ENCODE data around the gene PTPRN2.

Gene PTPRN2

GRCh38 chr7:158125721-158126120 lies 461.9 kb downstream of the PTPRN2 start:
- Histone ChIP-seq H3K9me3 (ENCODE audit: low read length) (no peaks in the 10 kb centered on the region), H3K4me3 (ENCODE audit: low read depth in 1 of 2, low read length in 2 of 2) (peak overlapping the region in 1 of 2 donors; percentile 27), H3K36me3 (ENCODE audit: insufficient read depth, low read length) (no peaks in the 10 kb centered on the region), H3K9ac (ENCODE audit: low read length) (no peak overlapping the region), H3K27ac (ENCODE audit: low read depth, low read length) (no peak overlapping the region), H3K4me1 (ENCODE audit: insufficient read depth, low read length) (no peaks in the 10 kb centered on the region), H3K27me3 (ENCODE audit: control insufficient read depth in 1 of 2, insufficient read depth in 2 of 2, low read length in 2 of 2) (no peaks in the 10 kb centered on the region)

GRCh38 chr7:158125091-158125490 lies 462.5 kb downstream of the PTPRN2 start:
- Histone ChIP-seq H3K9me3 (ENCODE audit: low read length) (no peaks in the 10 kb centered on the region), H3K36me3 (ENCODE audit: insufficient read depth, low read length) (no peaks in the 10 kb centered on the region), H3K27ac (ENCODE audit: low read depth, low read length) (no peak overlapping the region), H3K27me3 (ENCODE audit: control insufficient read depth in 1 of 2, insufficient read depth in 2 of 2, low read length in 2 of 2) (no peaks in the 10 kb centered on the region), H3K4me1 (ENCODE audit: insufficient read depth, low read length) (no peaks in the 10 kb centered on the region), H3K4me3 (ENCODE audit: low read depth in 1 of 2, low read length in 2 of 2) (no peak overlapping the region), H3K9ac (ENCODE audit: low read length) (no peak overlapping the region)

GRCh38 chr7:158124671-158125079 lies 462.9 kb downstream of the PTPRN2 start:
- Histone ChIP-seq H3K27me3 (ENCODE audit: control insufficient read depth in 1 of 2, insufficient read depth in 2 of 2, low read length in 2 of 2) (no peaks in the 10 kb centered on the region), H3K27ac (ENCODE audit: low read depth, low read length) (no peak overlapping the region), H3K4me3 (ENCODE audit: low read depth in 1 of 2, low read length in 2 of 2) (no peak overlapping the region), H3K9ac (ENCODE audit: low read length) (no peak overlapping the region), H3K4me1 (ENCODE audit: insufficient read depth, low read length) (no peaks in the 10 kb centered on the region), H3K9me3 (ENCODE audit: low read length) (no peaks in the 10 kb centered on the region), H3K36me3 (ENCODE audit: insufficient read depth, low read length) (no peaks in the 10 kb centered on the region)

GRCh38 chr7:158123753-158124152 lies 463.9 kb downstream of the PTPRN2 start:
- no peak overlapping the region for H3K4me3 ChIP-seq (ENCODE audit: low read depth in 1 of 2, low read length in 2 of 2)
- H3K9me3 ChIP-seq (ENCODE audit: low read length): no peaks in the 10 kb centered on the region
- H3K36me3 ChIP-seq (ENCODE audit: insufficient read depth, low read length): no peaks in the 10 kb centered on the region
- no peak overlapping the region for H3K9ac ChIP-seq (ENCODE audit: low read length)
- H3K4me1 ChIP-seq (ENCODE audit: insufficient read depth, low read length): no peaks in the 10 kb centered on the region
- H3K27ac ChIP-seq (ENCODE audit: low read depth, low read length): no peak overlapping the region
- no peaks in the 10 kb centered on the region for H3K27me3 ChIP-seq (ENCODE audit: control insufficient read depth in 1 of 2, insufficient read depth in 2 of 2, low read length in 2 of 2)

- Histone ChIP-seq H3K36me3 (ENCODE audit: insufficient read depth, low read length) (no peaks in the 10 kb centered on the region), H3K27ac (ENCODE audit: low read depth, low read length) (no peak overlapping the region), H3K4me1 (ENCODE audit: insufficient read depth, low read length) (no peaks in the 10 kb centered on the region), H3K4me3 (ENCODE audit: low read depth in 1 of 2, low read length in 2 of 2) (no peak overlapping the region), H3K27me3 (ENCODE audit: control insufficient read depth in 1 of 2, insufficient read depth in 2 of 2, low read length in 2 of 2) (no peaks in the 10 kb centered on the region), H3K9me3 (ENCODE audit: low read length) (no peaks in the 10 kb centered on the region), H3K9ac (ENCODE audit: low read length) (no peak overlapping the region)
Measured at GRCh38 chr7:158123214-158123613, 464.4 kb downstream of the PTPRN2 start.

- H3K36me3 ChIP-seq (ENCODE audit: insufficient read depth, low read length): no peaks in the 10 kb centered on the region
- H3K27ac ChIP-seq (ENCODE audit: low read depth, low read length): no peak overlapping the region
- H3K27me3 ChIP-seq (ENCODE audit: control insufficient read depth in 1 of 2, insufficient read depth in 2 of 2, low read length in 2 of 2): no peaks in the 10 kb centered on the region
- H3K9me3 ChIP-seq (ENCODE audit: low read length): no peaks in the 10 kb centered on the region
- no peak overlapping the region for H3K4me3 ChIP-seq (ENCODE audit: low read depth in 1 of 2, low read length in 2 of 2)
- no peaks in the 10 kb centered on the region for H3K4me1 ChIP-seq (ENCODE audit: insufficient read depth, low read length)
- no peak overlapping the region for H3K9ac ChIP-seq (ENCODE audit: low read length)
Measured at GRCh38 chr7:158121441-158122045, 466.1 kb downstream of the PTPRN2 start.

- Histone ChIP-seq H3K9me3 (ENCODE audit: low read length) (no peaks in the 10 kb centered on the region), H3K36me3 (ENCODE audit: insufficient read depth, low read length) (no peaks in the 10 kb centered on the region), H3K4me3 (ENCODE audit: low read depth in 1 of 2, low read length in 2 of 2) (no peak overlapping the region), H3K4me1 (ENCODE audit: insufficient read depth, low read length) (no peaks in the 10 kb centered on the region), H3K27ac (ENCODE audit: low read depth, low read length) (no peak overlapping the region), H3K27me3 (ENCODE audit: control insufficient read depth in 1 of 2, insufficient read depth in 2 of 2, low read length in 2 of 2) (no peaks in the 10 kb centered on the region), H3K9ac (ENCODE audit: low read length) (no peak overlapping the region)
Measured at GRCh38 chr7:158120716-158121115, 466.9 kb downstream of the PTPRN2 start.

GRCh38 chr7:158120316-158120715 lies 467.3 kb downstream of the PTPRN2 start:
- Histone ChIP-seq H3K36me3 (ENCODE audit: insufficient read depth, low read length) (no peaks in the 10 kb centered on the region), H3K9me3 (ENCODE audit: low read length) (no peaks in the 10 kb centered on the region)

GRCh38 chr7:158117341-158118222 lies 470.0 kb downstream of the PTPRN2 start:
- no peak overlapping the region for H3K27ac ChIP-seq (ENCODE audit: low read depth, low read length)
- no peak overlapping the region for H3K9ac ChIP-seq (ENCODE audit: low read length)
- no peaks in the 10 kb centered on the region for H3K36me3 ChIP-seq (ENCODE audit: insufficient read depth, low read length)
- no peak overlapping the region for H3K4me3 ChIP-seq (ENCODE audit: low read depth in 1 of 2, low read length in 2 of 2)
- no peaks in the 10 kb centered on the region for H3K27me3 ChIP-seq (ENCODE audit: control insufficient read depth in 1 of 2, insufficient read depth in 2 of 2, low read length in 2 of 2)
- no peaks in the 10 kb centered on the region for H3K9me3 ChIP-seq (ENCODE audit: low read length)
- H3K4me1 ChIP-seq (ENCODE audit: insufficient read depth, low read length): no peaks in the 10 kb centered on the region

More at GRCh38 chr7:158120316-158120715, 467.3 kb downstream of the PTPRN2 start:
- H3K4me1 ChIP-seq (ENCODE audit: insufficient read depth, low read length): no peaks in the 10 kb centered on the region
- no peak overlapping the region for H3K27ac ChIP-seq (ENCODE audit: low read depth, low read length)
- H3K27me3 ChIP-seq (ENCODE audit: control insufficient read depth in 1 of 2, insufficient read depth in 2 of 2, low read length in 2 of 2): no peaks in the 10 kb centered on the region
- H3K9ac ChIP-seq (ENCODE audit: low read length): no peak overlapping the region
- H3K4me3 ChIP-seq (ENCODE audit: low read depth in 1 of 2, low read length in 2 of 2): no peak overlapping the region

- Histone ChIP-seq H3K36me3 (ENCODE audit: insufficient read depth, low read length) (no peaks in the 10 kb centered on the region), H3K9me3 (ENCODE audit: low read length) (no peaks in the 10 kb centered on the region), H3K27me3 (ENCODE audit: control insufficient read depth in 1 of 2, insufficient read depth in 2 of 2, low read length in 2 of 2) (no peaks in the 10 kb centered on the region), H3K4me3 (ENCODE audit: low read depth in 1 of 2, low read length in 2 of 2) (no peak overlapping the region), H3K9ac (ENCODE audit: low read length) (no peak overlapping the region), H3K27ac (ENCODE audit: low read depth, low read length) (no peak overlapping the region), H3K4me1 (ENCODE audit: insufficient read depth, low read length) (no peaks in the 10 kb centered on the region)
Measured at GRCh38 chr7:158116235-158116634, 471.4 kb downstream of the PTPRN2 start.

GRCh38 chr7:158114056-158114850 lies 473.4 kb downstream of the PTPRN2 start:
- Histone ChIP-seq H3K9me3 (ENCODE audit: low read length) (no peaks in the 10 kb centered on the region), H3K4me3 (ENCODE audit: low read depth in 1 of 2, low read length in 2 of 2) (no peak overlapping the region), H3K27ac (ENCODE audit: low read depth, low read length) (no peak overlapping the region), H3K27me3 (ENCODE audit: control insufficient read depth in 1 of 2, insufficient read depth in 2 of 2, low read length in 2 of 2) (no peaks in the 10 kb centered on the region), H3K4me1 (ENCODE audit: insufficient read depth, low read length) (no peaks in the 10 kb centered on the region), H3K9ac (ENCODE audit: low read length) (no peak overlapping the region), H3K36me3 (ENCODE audit: insufficient read depth, low read length) (no peaks in the 10 kb centered on the region)

Measured in muscle layer of colon (tissue), 2 donors.